Measurements from ENCODE around the gene BGLAP.

- TF ChIP-seq POLR2A (IDR thresholded peaks at IDR 0.05) (no peak), CTCF (IDR thresholded peaks at IDR 0.05) (no peak)
Measured at GRCh38 chr1:156257711-156258110, 15.7 kb downstream of the BGLAP start.
